ENCODE data around the gene PDE6B. TPM values are rescaled to one million over a fixed set of nuclear protein-coding genes. Genes with fewer than 3 reads are reported as not detected.

The PDE6B gene
- total and polyA plus RNA-seq, 8 donors: 1.1 to 12.3 (median 1.7) TPM; not detected in 4

GRCh38 chr4:577499-578450 is 47.6 kb upstream of the PDE6B start:
- intact Hi-C loops (cut with DNase I; ENCODE audit: low total_unique reads): no loop called here
- Histone ChIP-seq H3K4me1 (peaks cover 0 to 32% (median 16%) of the 10 kb centered on the region in 4 donors), H3K27me3 (peaks cover 36 to 92% (median 67%) of the 10 kb centered on the region in 3 donors), H3K36me3 (no peaks in the 10 kb centered on the region), H3K27ac (no peak overlapping the region), H3K4me3 (no peak overlapping the region), H3K9me3 (peaks cover 0 to 10% (median 1%) of the 10 kb centered on the region in 4 donors)
- TF ChIP-seq CTCF (IDR thresholded peaks at IDR 0.05) (no peak), POLR2A (IDR thresholded peaks at IDR 0.05) (no peak), POLR2AphosphoS5 (IDR thresholded peaks at IDR 0.05) (no peak), EP300 (IDR thresholded peaks at IDR 0.05) (no peak)
- DNase-seq: peak in 1 of 2 donors; percentile 48
- 3 to 5% (median 5%) methylated on average over 27 to 52 of the region's 52 CpGs for WGBS, 5 donors

DNA sequence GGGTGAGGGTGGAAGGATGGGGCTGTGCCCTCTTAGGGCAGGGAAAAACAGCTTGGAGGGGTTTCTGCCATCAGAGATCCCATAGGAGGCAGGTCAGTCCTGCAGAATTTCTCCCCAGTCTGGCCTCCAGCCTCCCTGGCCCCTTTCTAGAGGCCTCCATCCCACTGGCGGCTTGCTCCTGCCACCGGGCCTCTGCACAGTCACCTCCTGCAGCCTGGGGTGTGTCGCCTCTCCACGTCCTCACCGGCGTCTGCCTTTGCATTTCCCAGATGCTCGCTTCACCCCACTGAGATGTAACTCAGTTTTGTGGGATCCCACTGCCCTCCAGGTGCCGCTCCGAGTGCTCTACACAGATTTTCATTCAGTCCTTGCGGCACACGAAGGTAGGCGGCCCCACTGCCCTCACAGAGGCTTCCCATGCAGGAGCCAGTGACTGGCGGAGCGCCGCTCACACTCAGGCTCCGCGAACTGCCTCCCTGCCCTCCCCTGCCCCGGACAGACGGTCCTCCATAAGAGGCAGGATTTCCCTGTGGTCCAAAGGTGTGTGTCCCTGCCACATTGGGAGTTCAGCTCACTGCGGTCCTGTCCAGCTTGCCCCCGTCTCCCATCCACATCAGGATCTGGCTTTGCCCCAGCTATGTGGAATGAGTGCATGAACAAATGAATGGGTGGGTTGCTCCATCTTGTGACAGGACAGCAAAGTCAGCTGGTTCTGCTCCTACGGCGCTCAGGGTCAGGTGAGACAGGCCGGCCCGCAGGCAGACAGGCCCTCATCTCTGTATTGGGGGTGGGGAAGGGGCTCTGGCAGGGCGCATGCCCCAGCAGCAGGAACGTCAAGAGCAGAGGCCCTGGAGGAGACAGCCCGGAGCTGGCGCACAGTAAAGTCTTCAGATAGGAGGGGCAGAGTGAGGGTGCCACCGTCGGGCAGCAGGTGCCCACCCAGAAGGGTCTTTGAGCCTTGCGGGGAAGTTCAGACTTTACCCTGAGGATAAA is 46.6 kb upstream of the PDE6B start:
- intact Hi-C loops (cut with DNase I; ENCODE audit: low total_unique reads): no loop called here
- Histone ChIP-seq H3K4me3 (no peak overlapping the region), H3K27ac (no peak overlapping the region), H3K36me3 (no peaks in the 10 kb centered on the region), H3K9me3 (peaks cover 0 to 19% (median 11%) of the 10 kb centered on the region in 4 donors), H3K27me3 (peaks cover 36 to 86% (median 57%) of the 10 kb centered on the region in 3 donors), H3K4me1 (peaks cover 0 to 32% (median 16%) of the 10 kb centered on the region in 4 donors)
- TF ChIP-seq CTCF (IDR thresholded peaks at IDR 0.05): no peak
- TF ChIP-seq EP300 (IDR thresholded peaks at IDR 0.05): no peak
- TF ChIP-seq POLR2AphosphoS5 (IDR thresholded peaks at IDR 0.05): no peak
- TF ChIP-seq POLR2A (IDR thresholded peaks at IDR 0.05): no peak
- WGBS, 5 donors: 15 to 40% (median 22%) methylated on average over 20 to 32 of the region's 32 CpGs
- no peak for DNase-seq

- 37 to 46% (median 40%) methylated on average over 11 of the region's 11 CpGs for WGBS, 5 donors
- intact Hi-C loops (cut with DNase I; ENCODE audit: low total_unique reads): no loop called here
- Histone ChIP-seq H3K36me3 (no peaks in the 10 kb centered on the region), H3K27ac (no peak overlapping the region), H3K4me1 (peaks cover 0 to 28% (median 14%) of the 10 kb centered on the region in 4 donors), H3K4me3 (no peak overlapping the region), H3K9me3 (peaks cover 0 to 23% (median 19%) of the 10 kb centered on the region in 4 donors), H3K27me3 (peaks cover 29 to 77% (median 48%) of the 10 kb centered on the region in 3 donors)
- no peak for DNase-seq
- TF ChIP-seq POLR2AphosphoS5 (IDR thresholded peaks at IDR 0.05) (no peak), POLR2A (IDR thresholded peaks at IDR 0.05) (no peak), EP300 (IDR thresholded peaks at IDR 0.05) (no peak), CTCF (IDR thresholded peaks at IDR 0.05) (no peak)
Measured at GRCh38 chr4:579543-580175, 45.7 kb upstream of the PDE6B start.
